Measurements from ENCODE around the gene PCNX1. TPM values are rescaled to one million over a fixed set of nuclear protein-coding genes. Genes with fewer than 3 reads are reported as not detected.

PCNX1 gene
- total and polyA plus RNA-seq, 9 of the 15 experiments (the other 6 are each of a cell fraction or from before 2014, with no cell fraction given): 0.30 to 4.5 (median 2.3) TPM

DNA sequence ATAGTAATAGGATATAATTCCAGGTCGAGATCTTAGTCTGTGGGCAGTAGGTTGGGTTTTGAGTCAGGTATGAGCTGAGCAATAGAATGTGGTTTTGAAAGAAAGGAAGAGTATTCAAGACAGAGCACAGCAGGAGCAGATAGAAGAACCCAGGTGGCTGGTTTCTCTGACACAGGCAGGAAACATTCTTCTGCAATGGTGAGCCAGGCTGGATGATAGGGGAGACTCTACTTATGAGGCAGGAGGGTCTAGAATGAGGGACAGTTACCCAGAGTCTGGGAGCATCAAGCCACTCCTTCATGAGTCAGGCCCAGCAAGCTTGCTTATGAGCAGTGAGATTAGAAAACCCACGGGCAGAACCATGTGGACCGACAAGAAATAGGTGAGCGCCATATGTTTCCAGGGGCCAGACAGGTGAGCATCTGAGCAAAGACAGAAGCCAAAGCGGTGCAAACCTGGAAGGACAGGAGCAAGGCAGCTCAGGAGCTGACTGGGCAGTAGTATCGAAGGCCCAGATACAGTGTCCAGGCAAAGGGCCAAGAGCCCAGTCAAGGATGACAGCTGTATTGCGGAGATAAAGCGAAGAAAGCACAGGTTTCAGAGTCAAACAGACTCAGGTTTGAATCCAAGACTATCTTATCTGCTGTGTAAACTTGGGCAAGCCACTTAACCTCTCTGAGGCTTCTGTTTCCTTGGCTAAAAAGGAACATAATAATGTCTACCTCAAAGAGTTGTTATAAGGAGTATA, 22.5 kb upstream of the PCNX1 start (continued):
- TF ChIP-seq ARHGAP35 (IDR thresholded peaks at IDR 0.05; ENCODE audit: partially characterized antibody) (no peak), NR1H2 (CRISPR knock-in tag; IDR thresholded peaks at IDR 0.05) (no peak), SIRT6 (IDR thresholded peaks at IDR 0.05; ENCODE audit: low read depth, low read length) (no peak), ERF (CRISPR knock-in tag; IDR thresholded peaks at IDR 0.05) (no peak), POU5F1 (IDR thresholded peaks at IDR 0.05; ENCODE audit: borderline replicate concordance, low read depth, low read length, partially characterized antibody) (no peak), PRMT5 (CRISPR knock-in tag; IDR thresholded peaks at IDR 0.05) (no peak), ZNF165 (CRISPR knock-in tag; IDR thresholded peaks at IDR 0.05; ENCODE audit: borderline replicate concordance) (no peak), GABPA (tag; conservative IDR thresholded peaks at IDR 0.05; ENCODE audit: low read depth) (no peak), XRCC3 (IDR thresholded peaks at IDR 0.05) (no peak), CHD1 (IDR thresholded peaks at IDR 0.05; ENCODE audit: low read length) (no peak), ZKSCAN8 (CRISPR knock-in tag; IDR thresholded peaks at IDR 0.05) (no peak), ZNF436 (CRISPR knock-in tag; IDR thresholded peaks at IDR 0.05) (no peak), KLF1 (tag; IDR thresholded peaks at IDR 0.05) (no peak), ZNF79 (CRISPR knock-in tag; IDR thresholded peaks at IDR 0.05; ENCODE audit: low read depth) (no peak), ZNF444 (CRISPR knock-in tag; IDR thresholded peaks at IDR 0.05) (no peak), NCOR1 (IDR thresholded peaks at IDR 0.05) (peak; percentile 59), ADNP (tag; IDR thresholded peaks at IDR 0.05) (no peak), DACH1 (IDR thresholded peaks at IDR 0.05; ENCODE audit: partially characterized antibody) (no peak), ZKSCAN3 (CRISPR knock-in tag; IDR thresholded peaks at IDR 0.05) (no peak)
- TF ChIP-seq, protein P1, sequence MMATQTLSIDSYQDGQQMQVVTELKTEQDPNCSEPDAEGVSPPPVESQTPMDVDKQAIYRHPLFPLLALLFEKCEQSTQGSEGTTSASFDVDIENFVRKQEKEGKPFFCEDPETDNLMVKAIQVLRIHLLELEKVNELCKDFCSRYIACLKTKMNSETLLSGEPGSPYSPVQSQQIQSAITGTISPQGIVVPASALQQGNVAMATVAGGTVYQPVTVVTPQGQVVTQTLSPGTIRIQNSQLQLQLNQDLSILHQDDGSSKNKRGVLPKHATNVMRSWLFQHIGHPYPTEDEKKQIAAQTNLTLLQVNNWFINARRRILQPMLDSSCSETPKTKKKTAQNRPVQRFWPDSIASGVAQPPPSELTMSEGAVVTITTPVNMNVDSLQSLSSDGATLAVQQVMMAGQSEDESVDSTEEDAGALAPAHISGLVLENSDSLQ (IDR thresholded peaks at IDR 0.05): 0 out of 2 replicates have a peak, but pooled peaks have one; percentile 11
- TF ChIP-seq, protein P2, sequence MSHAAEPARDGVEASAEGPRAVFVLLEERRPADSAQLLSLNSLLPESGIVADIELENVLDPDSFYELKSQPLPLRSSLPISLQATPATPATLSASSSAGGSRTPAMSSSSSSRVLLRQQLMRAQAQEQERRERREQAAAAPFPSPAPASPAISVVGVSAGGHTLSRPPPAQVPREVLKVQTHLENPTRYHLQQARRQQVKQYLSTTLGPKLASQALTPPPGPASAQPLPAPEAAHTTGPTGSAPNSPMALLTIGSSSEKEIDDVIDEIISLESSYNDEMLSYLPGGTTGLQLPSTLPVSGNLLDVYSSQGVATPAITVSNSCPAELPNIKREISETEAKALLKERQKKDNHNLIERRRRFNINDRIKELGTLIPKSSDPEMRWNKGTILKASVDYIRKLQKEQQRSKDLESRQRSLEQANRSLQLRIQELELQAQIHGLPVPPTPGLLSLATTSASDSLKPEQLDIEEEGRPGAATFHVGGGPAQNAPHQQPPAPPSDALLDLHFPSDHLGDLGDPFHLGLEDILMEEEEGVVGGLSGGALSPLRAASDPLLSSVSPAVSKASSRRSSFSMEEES (CRISPR knock-in tag; IDR thresholded peaks at IDR 0.05): no peak
- TF ChIP-seq, protein P3, sequence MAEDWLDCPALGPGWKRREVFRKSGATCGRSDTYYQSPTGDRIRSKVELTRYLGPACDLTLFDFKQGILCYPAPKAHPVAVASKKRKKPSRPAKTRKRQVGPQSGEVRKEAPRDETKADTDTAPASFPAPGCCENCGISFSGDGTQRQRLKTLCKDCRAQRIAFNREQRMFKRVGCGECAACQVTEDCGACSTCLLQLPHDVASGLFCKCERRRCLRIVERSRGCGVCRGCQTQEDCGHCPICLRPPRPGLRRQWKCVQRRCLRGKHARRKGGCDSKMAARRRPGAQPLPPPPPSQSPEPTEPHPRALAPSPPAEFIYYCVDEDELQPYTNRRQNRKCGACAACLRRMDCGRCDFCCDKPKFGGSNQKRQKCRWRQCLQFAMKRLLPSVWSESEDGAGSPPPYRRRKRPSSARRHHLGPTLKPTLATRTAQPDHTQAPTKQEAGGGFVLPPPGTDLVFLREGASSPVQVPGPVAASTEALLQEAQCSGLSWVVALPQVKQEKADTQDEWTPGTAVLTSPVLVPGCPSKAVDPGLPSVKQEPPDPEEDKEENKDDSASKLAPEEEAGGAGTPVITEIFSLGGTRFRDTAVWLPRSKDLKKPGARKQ (CRISPR knock-in tag; IDR thresholded peaks at IDR 0.05): no peak
